Measurements from ENCODE around the gene LCA5.
"Not testable (repeated sequence)": the region's sequence is repeated elsewhere in the genome, so short reads cannot be mapped to it uniquely, and the experiment has no call there.

LCA5 gene

GRCh38 chr6:79467716-79468115 lies 69.5 kb downstream of the LCA5 start:
- DNase-seq (ENCODE audit: low spot score): no peak

DNA sequence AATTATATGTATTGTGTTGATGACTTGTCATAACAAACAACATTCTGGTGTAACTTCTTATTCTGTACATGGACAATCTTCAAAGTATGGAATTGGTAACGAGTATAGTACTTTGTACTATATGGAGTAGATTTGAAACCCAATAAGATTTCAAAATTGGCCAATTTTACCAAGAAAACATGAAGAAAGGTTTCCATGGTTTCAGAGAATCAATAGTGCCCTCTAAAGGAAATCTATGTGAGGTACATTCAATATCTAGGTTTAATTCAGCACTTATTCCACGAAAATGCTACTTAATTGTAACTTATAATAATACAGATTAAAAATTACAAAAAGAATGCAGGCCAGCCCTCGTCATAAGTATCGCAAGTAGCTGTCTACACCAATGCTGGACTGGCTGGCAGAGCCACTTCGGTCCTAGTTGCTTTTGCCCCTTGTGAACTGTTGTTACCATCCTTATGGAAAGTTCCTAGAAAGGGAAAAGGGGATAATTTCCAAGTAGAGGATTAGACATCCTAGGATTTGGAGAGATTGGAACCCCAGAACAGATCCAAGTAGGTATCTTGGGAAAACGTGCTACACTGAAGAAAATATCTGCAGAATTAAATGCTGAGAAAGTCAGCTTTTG lies 70.9 kb downstream of the LCA5 start:
- DNase-seq (ENCODE audit: low spot score): no peak

GRCh38 chr6:79465381-79465780 lies 71.8 kb downstream of the LCA5 start:
- no peak for DNase-seq (ENCODE audit: low spot score)

DNA sequence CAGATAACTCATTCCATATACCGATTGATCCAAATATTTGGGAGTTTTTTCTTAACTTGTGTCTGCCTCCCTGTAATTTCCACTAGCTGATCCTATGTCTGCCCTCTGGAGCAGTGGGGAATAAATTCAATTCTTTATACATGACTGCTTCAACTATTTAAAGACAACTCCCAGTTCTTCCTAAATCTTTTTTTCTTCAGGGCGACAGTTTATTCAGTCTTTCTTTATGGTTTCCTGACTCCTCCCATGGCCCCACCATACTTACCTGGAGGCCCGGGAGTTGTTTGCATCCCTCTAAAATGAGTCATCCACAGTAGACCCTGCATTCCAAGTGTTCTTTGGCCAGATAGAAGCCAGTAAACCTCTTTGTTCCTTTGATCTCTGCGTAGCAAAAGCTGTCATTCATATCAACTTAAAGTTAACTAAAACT lies 73.6 kb downstream of the LCA5 start:
- no peak for DNase-seq (ENCODE audit: low spot score)

- DNase-seq (ENCODE audit: low spot score): no peak
These were observed 76.0 kb downstream of the LCA5 start for GRCh38 chr6:79461205-79461604.

DNA sequence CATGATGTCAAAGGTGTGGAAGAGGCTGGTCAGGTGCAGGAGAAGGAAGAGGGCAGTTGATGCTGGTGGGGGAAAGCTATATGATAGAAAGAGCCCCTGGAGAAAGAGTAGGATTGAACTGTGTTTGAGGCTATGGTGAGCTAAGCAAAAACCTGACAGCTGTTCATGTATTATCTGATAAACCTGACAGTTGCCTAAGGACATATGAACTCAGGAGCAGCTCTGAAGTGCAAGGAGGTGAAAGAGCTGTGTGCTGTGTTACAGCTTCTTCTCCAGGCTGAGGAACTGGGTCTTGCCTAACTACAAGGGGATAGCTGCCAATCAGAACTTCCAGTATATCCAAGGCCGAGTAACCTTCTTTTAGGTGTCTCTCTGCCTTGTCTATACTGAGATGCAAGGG lies 81.8 kb downstream of the LCA5 start:
- no peak for DNase-seq (ENCODE audit: low spot score)

GRCh38 chr6:79453558-79454042 lies 83.6 kb downstream of the LCA5 start:
- no peak for DNase-seq (ENCODE audit: low spot score)

DNA sequence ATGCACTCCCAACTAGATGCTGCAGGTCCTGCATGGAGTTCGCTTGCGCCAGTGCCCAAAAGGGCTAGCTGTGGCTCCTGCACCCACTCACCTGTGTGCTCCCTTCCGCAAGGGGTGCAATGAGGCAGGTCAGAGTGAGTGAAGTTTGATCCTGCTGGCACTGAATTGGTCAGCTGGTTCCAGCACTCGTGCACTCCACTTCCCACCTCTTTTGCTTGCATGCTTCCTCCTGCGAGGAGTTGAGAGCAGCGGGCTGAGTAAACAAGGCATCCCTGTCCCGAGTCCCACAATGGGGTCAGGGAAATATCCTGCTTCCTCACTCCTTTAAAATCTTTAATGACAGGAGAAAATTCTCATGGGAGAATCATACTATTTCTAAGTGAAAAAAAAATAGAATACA lies 86.2 kb downstream of the LCA5 start:
- DNase-seq (ENCODE audit: low spot score): no peak

DNA sequence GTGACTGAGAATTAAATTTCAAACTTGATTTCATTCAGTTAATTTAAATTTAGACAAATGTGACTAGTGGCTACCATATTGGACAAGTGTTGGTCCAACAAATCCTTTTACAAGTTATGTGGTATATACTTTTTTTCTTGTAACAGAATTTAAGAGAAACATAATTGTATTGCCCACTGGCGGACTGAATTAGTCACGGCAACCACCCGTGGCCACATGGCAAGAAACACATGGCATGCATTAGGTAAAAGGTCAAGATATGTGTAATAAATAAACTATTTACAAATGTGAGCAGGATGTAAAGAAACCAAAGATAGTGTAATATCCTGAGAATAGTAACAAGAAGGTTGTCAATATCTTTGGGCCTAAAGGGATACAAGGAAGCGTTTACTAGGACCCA lies 91.2 kb downstream of the LCA5 start:
- DNase-seq (ENCODE audit: low spot score): no peak

GRCh38 chr6:79443876-79444275 lies 93.4 kb downstream of the LCA5 start:
- not testable (repeated sequence) for DNase-seq (ENCODE audit: low spot score)

- DNase-seq (ENCODE audit: low spot score): no peak
These were observed 96.0 kb downstream of the LCA5 start for GRCh38 chr6:79441192-79441591.

DNA sequence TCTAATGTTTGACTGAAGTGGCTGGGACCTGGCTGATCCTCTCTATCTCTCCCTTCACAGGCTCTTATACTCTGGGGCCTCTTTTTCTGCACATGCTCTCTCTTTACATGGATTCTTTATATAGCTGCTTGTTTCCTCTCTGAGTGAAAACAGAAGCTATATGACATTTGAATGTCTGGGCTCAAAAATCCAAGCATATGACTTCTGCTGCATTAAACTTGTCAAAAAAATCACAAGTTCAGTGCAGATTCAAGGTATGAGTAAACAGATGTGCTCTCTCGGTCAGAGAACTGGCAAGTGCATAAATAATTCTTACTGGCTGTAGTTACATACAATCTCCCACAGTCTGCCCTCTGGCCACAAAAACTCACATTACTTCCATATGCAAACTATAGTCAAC lies 96.6 kb downstream of the LCA5 start:
- DNase-seq (ENCODE audit: low spot score): no peak

DNA sequence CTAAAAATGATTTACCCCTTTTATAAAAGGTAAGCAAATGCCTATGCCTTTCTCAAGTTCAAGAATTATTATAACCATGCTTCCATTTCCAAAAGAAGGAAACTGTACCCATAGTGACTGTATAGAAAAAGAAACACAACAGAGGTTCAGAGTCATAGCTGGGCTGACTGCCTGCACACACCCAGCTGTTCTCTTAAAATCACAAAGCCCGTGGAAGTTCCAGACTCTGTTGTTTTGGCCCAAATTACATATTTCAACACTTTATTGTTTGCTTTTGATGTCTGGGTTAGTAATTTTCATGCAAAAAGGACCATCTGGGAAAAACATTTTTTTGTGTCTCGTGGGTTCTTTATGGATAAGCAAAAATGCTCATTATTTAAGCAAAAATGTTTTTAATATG lies 99.2 kb downstream of the LCA5 start:
- DNase-seq (ENCODE audit: low spot score): no peak

- DNase-seq (ENCODE audit: low spot score): no peak
These were observed 101.0 kb downstream of the LCA5 start for GRCh38 chr6:79436241-79436640.

GRCh38 chr6:79435746-79436145 lies 101.5 kb downstream of the LCA5 start:
- no peak for DNase-seq (ENCODE audit: low spot score)

Measured in ecto neural progenitor cell (in vitro differentiated cells).